Peyer's patch (tissue), 4 donors: ENCODE data around the gene SYNPR. TPM values are rescaled to one million over a fixed set of nuclear protein-coding genes. Genes with fewer than 3 reads are reported as not detected.
A peak's percentile ranks its signal among the peaks of the same experiment; 100 is the strongest.

Source experiments
- DNase-seq, 3 donors: peaks; one replicate each; pipeline ENCODE4 v3.0.0-alpha.2; 2017 to 2019
- H3K27ac ChIP-seq, 4 donors: fragments of 200-600 bp; sonication (generic); one replicate each; pipeline ENCODE4 v1.5.1; 2016 to 2019
- H3K27me3 ChIP-seq, 2 donors: fragments of 200-600 bp; sonication (generic); one replicate each; pipeline ENCODE4 v1.5.1; 2019
- H3K36me3 ChIP-seq, 3 donors: fragments of 200-600 bp; sonication (generic); one replicate each; pipeline ENCODE4 v1.5.1; 2016 to 2019
- H3K4me1 ChIP-seq, 4 donors: fragments of 200-600 bp; sonication (generic); one replicate each; pipeline ENCODE4 v1.5.1; 2016 to 2019
- H3K4me3 ChIP-seq, 4 donors: fragments of 200-600 bp; sonication (generic); 1 replicate in 3 of 4; 2 replicates in 1 of 4; pipeline ENCODE4 v1.5.1; 2016 to 2019; ENCODE audit warnings: mild to moderate bottlenecking in 1 of 4
- H3K9me3 ChIP-seq, 4 donors: fragments of 200-600 bp; sonication (generic); one replicate each; pipeline ENCODE4 v1.5.1; 2016 to 2019; ENCODE audit warnings: mild to moderate bottlenecking in 1 of 4
- CTCF ChIP-seq, 6 experiments: fragments of 450-650 bp in 4 of 6; fragments of 200-600 bp in 2 of 6; sonication (generic) in 1 of 6; IDR thresholded peaks; one replicate each; pipeline ENCODE4 v1.5.1; 2017 to 2019; ENCODE audit warnings: antibody characterized with exemption in 6 of 6, mild to moderate bottlenecking in 3 of 6, moderate library complexity in 1 of 6
- POLR2A ChIP-seq, 2 donors: fragments of 450-650 bp; IDR thresholded peaks; one replicate each; pipeline ENCODE4 v1.5.1; 2017; ENCODE audit warnings: antibody characterized with exemption in 2 of 2, mild to moderate bottlenecking in 2 of 2, moderate library complexity in 2 of 2
- total RNA-seq, 4 donors: library from RNA; depleted of rRNA; stranded (reverse); fragments of >200 nt; gene quantifications; one replicate each; pipeline ENCODE4 v1.1.0, GENCODE V29; 2016

Gene SYNPR
- total RNA-seq, 4 donors from 2014 or later = not detected

GRCh38 chr3:63470745-63471144, 192.6 kb downstream of the SYNPR start:
- Histone ChIP-seq H3K9me3 (no peaks in the 10 kb centered on the region), H3K4me3 (no peak overlapping the region), H3K27ac (no peak overlapping the region), H3K36me3 (no peaks in the 10 kb centered on the region), H3K27me3 (no peaks in the 10 kb centered on the region), H3K4me1 (no peaks in the 10 kb centered on the region)
- DNase-seq = no peak
- TF ChIP-seq POLR2A (IDR thresholded peaks at IDR 0.05) (no peak), CTCF (IDR thresholded peaks at IDR 0.05) (no peak)

GRCh38 chr3:63471781-63472180, 193.7 kb downstream of the SYNPR start:
- no peak overlapping the region for H3K27ac ChIP-seq
- H3K36me3 ChIP-seq = no peaks in the 10 kb centered on the region
- TF ChIP-seq CTCF (IDR thresholded peaks at IDR 0.05) (no peak), POLR2A (IDR thresholded peaks at IDR 0.05) (no peak)
- DNase-seq = no peak
- H3K27me3 ChIP-seq = no peaks in the 10 kb centered on the region
- no peaks in the 10 kb centered on the region for H3K9me3 ChIP-seq
- H3K4me1 ChIP-seq = no peaks in the 10 kb centered on the region
- H3K4me3 ChIP-seq = no peak overlapping the region

- TF ChIP-seq CTCF (IDR thresholded peaks at IDR 0.05) = no peak
- no peak for TF ChIP-seq POLR2A (IDR thresholded peaks at IDR 0.05)
Observed at GRCh38 chr3:63473641-63474166, 195.6 kb downstream of the SYNPR start.

GRCh38 chr3:63474828-63475518, 196.9 kb downstream of the SYNPR start:
- no peak overlapping the region for H3K27ac ChIP-seq
- H3K4me3 ChIP-seq = no peak overlapping the region
- TF ChIP-seq POLR2A (IDR thresholded peaks at IDR 0.05) (no peak), CTCF (IDR thresholded peaks at IDR 0.05) (no peak)

More at GRCh38 chr3:63473641-63474166, 195.6 kb downstream of the SYNPR start:
- no peak overlapping the region for H3K4me3 ChIP-seq
- H3K27me3 ChIP-seq = no peaks in the 10 kb centered on the region
- no peaks in the 10 kb centered on the region for H3K36me3 ChIP-seq
- DNase-seq = no peak
- no peak overlapping the region for H3K27ac ChIP-seq
- no peaks in the 10 kb centered on the region for H3K9me3 ChIP-seq
- no peaks in the 10 kb centered on the region for H3K4me1 ChIP-seq

GRCh38 chr3:63477494-63478129, 199.5 kb downstream of the SYNPR start:
- DNase-seq = peak in 1 of 3 donors; percentile 57
- no peaks in the 10 kb centered on the region for H3K4me1 ChIP-seq
- H3K36me3 ChIP-seq = no peaks in the 10 kb centered on the region
- peak overlapping the region in 1 of 4 donors; percentile 16 for H3K27ac ChIP-seq
- no peak overlapping the region for H3K4me3 ChIP-seq
- H3K9me3 ChIP-seq = no peaks in the 10 kb centered on the region
- TF ChIP-seq CTCF (IDR thresholded peaks at IDR 0.05) = no peak
- no peaks in the 10 kb centered on the region for H3K27me3 ChIP-seq

More at GRCh38 chr3:63474828-63475518, 196.9 kb downstream of the SYNPR start:
- no peaks in the 10 kb centered on the region for H3K36me3 ChIP-seq
- H3K9me3 ChIP-seq = no peaks in the 10 kb centered on the region
- no peaks in the 10 kb centered on the region for H3K4me1 ChIP-seq
- H3K27me3 ChIP-seq = no peaks in the 10 kb centered on the region
- no peak for DNase-seq
